K562 (cell line): ENCODE data around the gene NPDC1. TPM values are rescaled to one million over a fixed set of nuclear protein-coding genes. Genes with fewer than 3 reads are reported as not detected.

Experiments used
- ATAC-seq: fragments of 200-7000 bp; cut with Tn5 transposase; 3 replicates; pipeline ENCODE4 v1.9.1; 2020; ENCODE audit warnings: moderate library complexity
- BruUV-seq: library from RNA; stranded (reverse); fragments of 400-500 nt; replicated peaks from 2 replicates; lab custom pipeline; 2021; lab: Mats Ljungman, UMichigan
- CTCF ChIA-PET: fragments of 300-600 bp; formaldehyde crosslinking; extraction: SDS; loops from one replicate; lab custom pipeline; 2021; ENCODE audit warnings: low intra/inter-chr PET ratio; lab: Yijun Ruan, JAX
- POLR2A ChIA-PET: fragments of 300-600, 350-650 bp; sonication (Branson Sonifier 250); formaldehyde crosslinking; extraction: SDS; loops from one replicate; lab custom pipeline; 2021; ENCODE audit warnings: antibody characterized with exemption, inconsistent platforms; lab: Yijun Ruan, JAX
- DNase-seq, 4 experiments: peaks; one replicate each; pipeline versions ENCODE4 v3.0.0 to v3.0.0-alpha.2; 2011 to 2018; ENCODE audit warnings: low spot score in 3 of 4, mixed read lengths in 3 of 4; ENCODE audit errors: extremely low read depth in 1 of 4
- FAIRE-seq: peaks from 2 replicates; lab custom pipeline; 2011; peaks lifted over from hg19 to GRCh38; lab: Jason Lieb, UNC
- H2AFZ ChIP-seq: 2 replicates; pipeline ENCODE4 v1.6.0; 2011; ENCODE audit warnings: low read depth, low read length, control low read depth, inconsistent platforms
- H3K27ac ChIP-seq: fragments of 200-600 bp; 3 replicates; pipeline ENCODE4 v1.8.0; 2011; ENCODE audit warnings: low read depth, mild to moderate bottlenecking, control low read depth, inconsistent platforms, low read length, moderate library complexity, mixed read lengths; ENCODE audit errors: extremely low read depth
- H3K27me3 ChIP-seq, 2 experiments: fragments of 300-600 bp in 1 of 2; 2 replicates in 1 of 2; 3 replicates in 1 of 2; pipeline versions ENCODE4 v1.6.0 to v1.8.0; 2011; ENCODE audit warnings: inconsistent platforms in 2 of 2, low read length in 2 of 2, mild to moderate bottlenecking in 1 of 2, mixed read lengths in 1 of 2, moderate library complexity in 1 of 2; ENCODE audit not compliant: control insufficient read depth in 2 of 2, insufficient read depth in 2 of 2
- H3K36me3 ChIP-seq: fragments of 300-600 bp; 3 replicates; pipeline ENCODE4 v1.8.0; 2011; ENCODE audit warnings: mild to moderate bottlenecking, low read length, inconsistent platforms; ENCODE audit not compliant: control insufficient read depth, insufficient read depth
- H3K4me1 ChIP-seq, 2 experiments: fragments of 200-600 bp in 1 of 2; replicated peaks in 1 of 2; 2 replicates in 1 of 2; 3 replicates in 1 of 2; pipeline versions ENCODE4 v1.5.1 to v1.8.0; 2011; ENCODE audit warnings: inconsistent platforms in 2 of 2, low read length in 2 of 2, mild to moderate bottlenecking in 1 of 2, mixed read lengths in 1 of 2, moderate library complexity in 1 of 2; ENCODE audit not compliant: control insufficient read depth in 2 of 2, insufficient read depth in 2 of 2
- H3K4me2 ChIP-seq: 2 replicates; pipeline ENCODE4 v1.6.1; 2011; ENCODE audit warnings: low read length, control low read depth, inconsistent platforms, mixed read lengths; ENCODE audit not compliant: insufficient read depth
- H3K4me3 ChIP-seq: fragments of 200-600 bp; sonication (generic), shearing (Covaris generic); 2 replicates; pipeline ENCODE4 v1.5.1; 2016; ENCODE audit warnings: control low read depth, inconsistent platforms
- H3K79me2 ChIP-seq: fragments of 200-600 bp; 3 replicates; pipeline ENCODE4 v1.8.0; 2011; ENCODE audit warnings: low read length, inconsistent platforms; ENCODE audit not compliant: control insufficient read depth, insufficient read depth
- H3K9ac ChIP-seq, 2 experiments: 2 replicates each; pipeline versions ENCODE4 v1.6.0 to v1.6.1; 2011; ENCODE audit warnings: low read depth in 2 of 2, low read length in 2 of 2, control low read depth in 1 of 2, inconsistent platforms in 1 of 2, mild to moderate bottlenecking in 1 of 2, mixed read lengths in 1 of 2; ENCODE audit not compliant: insufficient read depth in 1 of 2
- H3K9me1 ChIP-seq: one replicate; pipeline ENCODE4 v1.6.0; 2011; ENCODE audit warnings: inconsistent platforms, mild to moderate bottlenecking, low read length, moderate library complexity; ENCODE audit not compliant: control insufficient read depth, insufficient read depth
- H3K9me3 ChIP-seq: replicated peaks from 2 replicates; pipeline ENCODE4 v1.5.1; 2011; ENCODE audit warnings: low read depth, low read length, inconsistent platforms; ENCODE audit not compliant: control insufficient read depth, insufficient read depth
- H4K20me1 ChIP-seq: replicated peaks from 2 replicates; pipeline ENCODE4 v1.6.1; 2011; ENCODE audit warnings: low read length, inconsistent platforms, mixed read lengths; ENCODE audit not compliant: control insufficient read depth, insufficient read depth
- DDX20 ChIP-seq: fragments of 450-650 bp; IDR thresholded peaks from 2 replicates; pipeline ENCODE4 v1.6.1; 2016; ENCODE audit warnings: missing genetic modification characterization, low read depth, mild to moderate bottlenecking, missing compliant biosample characterization, moderate library complexity
- E2F5 ChIP-seq: sonication (generic); formaldehyde crosslinking; IDR thresholded peaks from 2 replicates; pipeline ENCODE4 v1.8.0; 2022; ENCODE audit warnings: mild to moderate bottlenecking, missing genetic modification reagents
- EGR1 ChIP-seq: fragments of 450-650 bp; conservative IDR thresholded peaks from 2 replicates; pipeline ENCODE4 v1.6.1; 2017; ENCODE audit warnings: mild to moderate bottlenecking
- FUS ChIP-seq: fragments of 200-400 bp; formaldehyde crosslinking; optimal IDR thresholded peaks from 2 replicates; pipeline ENCODE3; 2017; ENCODE audit warnings: low read depth, low read length
- GTF2F1 ChIP-seq: IDR thresholded peaks from 2 replicates; pipeline ENCODE4 v1.6.1; 2011; ENCODE audit warnings: low read depth, low read length, improper control_type of control experiment
- JUNB ChIP-seq: fragments of 450-650 bp; formaldehyde crosslinking; conservative IDR thresholded peaks from 2 replicates; pipeline ENCODE4 v1.4.0; 2020; ENCODE audit warnings: mild to moderate bottlenecking
- NFRKB ChIP-seq: fragments of 450-650 bp; IDR thresholded peaks from 2 replicates; pipeline ENCODE4 v1.6.1; 2016; ENCODE audit warnings: low read depth
- RBM25 ChIP-seq: fragments of 200-400 bp; formaldehyde crosslinking; IDR thresholded peaks from 2 replicates; pipeline ENCODE4 v1.6.1; 2018; ENCODE audit warnings: low read length, low read depth, moderate library complexity; ENCODE audit not compliant: severe bottlenecking
- TBP ChIP-seq: optimal IDR thresholded peaks from 2 replicates; pipeline ENCODE3; 2011; ENCODE audit warnings: low read depth, low read length, improper control_type of control experiment
- WGBS: fragments of 100-300 bp; shearing (Covaris generic); methylation state at CpG from one replicate; pipeline ENCODE4 v1.1.6; 2016; ENCODE audit warnings: low coverage, mixed read lengths; ENCODE audit not compliant: insufficient coverage; ENCODE audit errors: missing lambda C conversion rate; 5-methylcytosine and 5-hydroxymethylcytosine counted together
- in situ Hi-C: fragments of 300-500 bp; cut with MboI; formaldehyde crosslinking; loops from 4 replicates; pipeline ENCODE4 v1.15.0; 2018; ENCODE audit warnings: inconsistent platforms, mixed read lengths
- intact Hi-C: fragments of 100-400 bp; cut with micrococcal nuclease; formaldehyde crosslinking; loops from 2 replicates; pipeline ENCODE4 v1.14.2; 2022
- polyA plus RNA-seq, 8 experiments: library from polyadenylated mRNA; depleted of rRNA in 4 of 8; stranded (reverse) in 5 of 8; unstranded in 3 of 8; fragments of >200 nt; fragmentation: Nextera tagmentation in 2 of 8; fragmentation: Illumina TruSeq in 1 of 8; extraction: Ambion mirVana in 2 of 8; extraction: Trizol in 1 of 8; gene quantifications; 2 replicates each; pipeline versions ENCODE4 v1.2.1 to v1.2.3, GENCODE V29; 2011 to 2014; ENCODE audit warnings: inconsistent platforms in 1 of 8, missing spikeins in 1 of 8
- total RNA-seq, 7 experiments: library from RNA; depleted of rRNA in 6 of 7; stranded (reverse); fragments of >200 nt in 6 of 7; fragmentation: Illumina TruSeq in 2 of 7; extraction: Trizol in 2 of 7; gene quantifications; 2 replicates each; pipeline versions ENCODE4 v1.2.1 to v1.2.3, GENCODE V29; 2011 to 2021; ENCODE audit warnings: low replicate concordance in 1 of 7
- TF ChIP-seq, protein P1 (sequence below): fragments of 450-650 bp; IDR thresholded peaks from 2 replicates; pipeline ENCODE4 v1.6.1; 2014; ENCODE audit warnings: low read depth, mild to moderate bottlenecking, moderate library complexity, borderline replicate concordance
- TF ChIP-seq, protein P2 (sequence below): IDR thresholded peaks from 2 replicates; pipeline ENCODE4 v1.6.1; 2011; ENCODE audit warnings: borderline replicate concordance, low read depth, mild to moderate bottlenecking, moderate library complexity, low read length; ENCODE audit not compliant: insufficient read depth, poor library complexity, severe bottlenecking
- TF ChIP-seq, protein P3 (sequence below): sonication (generic); formaldehyde crosslinking; IDR thresholded peaks from 2 replicates; pipeline ENCODE4 v1.8.0; 2022; ENCODE audit warnings: mild to moderate bottlenecking, low read depth, missing genetic modification reagents
- TF ChIP-seq, protein P4 (sequence below): fragments of 450-650 bp; IDR thresholded peaks from 2 replicates; pipeline ENCODE4 v1.6.1; 2016
- TF ChIP-seq, protein P5 (sequence below): sonication (generic); formaldehyde crosslinking; IDR thresholded peaks from 2 replicates; pipeline ENCODE4 v1.8.1; 2023; ENCODE audit warnings: mild to moderate bottlenecking, missing genetic modification reagents

NPDC1 gene
- total and polyA plus RNA-seq, 9 of the 15 experiments (the other 6 are each of a cell fraction or from before 2014, with no cell fraction given), result 0.06 to 2.1 (median 0.53) TPM; not detected in 3

DNA sequence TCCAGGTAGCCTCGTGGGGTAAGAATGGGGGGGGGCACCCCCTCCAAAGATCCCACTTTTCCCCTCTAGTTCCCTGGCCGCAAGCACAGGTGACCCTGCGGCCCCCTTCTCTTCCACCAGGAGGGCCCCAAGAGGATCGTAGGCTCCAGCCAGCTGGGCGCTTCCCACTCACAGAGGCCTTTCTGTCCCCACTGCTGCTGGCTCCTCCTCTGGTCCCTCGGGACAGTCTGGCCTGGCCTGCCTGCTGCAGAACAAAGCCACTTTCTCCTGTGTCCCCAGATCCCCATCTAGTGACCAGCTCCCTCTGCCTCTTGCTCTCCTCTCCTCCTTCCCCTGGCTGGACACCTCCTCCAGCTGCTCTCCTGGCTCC, 24.9 kb upstream of the NPDC1 start:
- DNase-seq (peak in 1 of 4 experiments; percentile 61), ATAC-seq (peak; percentile 51), FAIRE-seq (no peak)
- ChIA-PET POLR2A (interaction anchor here (0.7 to 2.5 kb wide), 10 partner anchors 12 to 223 kb away, joined by 3 to 14 read pairs (median 4); partner anchors contain the start of genes MAN1B1 and TUBB4B), CTCF (interaction anchor here (0.6 kb wide), 1 partner anchor 25 kb away, joined by 7 read pairs; no protein-coding TSS in a partner anchor)
- peak overlapping the region; percentile 73 for H2AFZ ChIP-seq
- BruUV-seq, result TSS peak; percentile 83
- intact Hi-C loops, result no loop called here
- H3K27ac ChIP-seq, result peak overlapping the region; percentile 88
- in situ Hi-C loops, result no loop called here
- H3K9ac ChIP-seq, result peak overlapping the region; percentile 86 to 91
- WGBS, result 7% methylated on average over 5 of the region's 6 CpGs
- peaks cover 42 to 73% of the 10 kb centered on the region in 2 experiments for H3K4me1 ChIP-seq
- peaks cover 16% of the 10 kb centered on the region; the same call in 1 of the 3 replicates for H3K36me3 ChIP-seq
- H4K20me1 ChIP-seq, result peaks cover 14% of the 10 kb centered on the region
- H3K4me2 ChIP-seq, result peak overlapping the region; percentile 91
- peaks cover 8% of the 10 kb centered on the region for H3K9me1 ChIP-seq
- H3K9me3 ChIP-seq, result no peaks in the 10 kb centered on the region
- no peaks in the 10 kb centered on the region for H3K27me3 ChIP-seq
- H3K79me2 ChIP-seq, result peaks cover 39% of the 10 kb centered on the region
- peak overlapping the region; percentile 65 for H3K4me3 ChIP-seq
- TF ChIP-seq, protein P1, sequence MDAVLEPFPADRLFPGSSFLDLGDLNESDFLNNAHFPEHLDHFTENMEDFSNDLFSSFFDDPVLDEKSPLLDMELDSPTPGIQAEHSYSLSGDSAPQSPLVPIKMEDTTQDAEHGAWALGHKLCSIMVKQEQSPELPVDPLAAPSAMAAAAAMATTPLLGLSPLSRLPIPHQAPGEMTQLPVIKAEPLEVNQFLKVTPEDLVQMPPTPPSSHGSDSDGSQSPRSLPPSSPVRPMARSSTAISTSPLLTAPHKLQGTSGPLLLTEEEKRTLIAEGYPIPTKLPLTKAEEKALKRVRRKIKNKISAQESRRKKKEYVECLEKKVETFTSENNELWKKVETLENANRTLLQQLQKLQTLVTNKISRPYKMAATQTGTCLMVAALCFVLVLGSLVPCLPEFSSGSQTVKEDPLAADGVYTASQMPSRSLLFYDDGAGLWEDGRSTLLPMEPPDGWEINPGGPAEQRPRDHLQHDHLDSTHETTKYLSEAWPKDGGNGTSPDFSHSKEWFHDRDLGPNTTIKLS, result no peak
- TF ChIP-seq TBP (no peak), GTF2F1 (no peak), E2F5 (no peak), DDX20 (tag) (no peak), FUS (no peak), NFRKB (no peak), EGR1 (no peak), JUNB (CRISPR knock-in tag) (no peak), RBM25 (no peak)
- TF ChIP-seq, protein P2, sequence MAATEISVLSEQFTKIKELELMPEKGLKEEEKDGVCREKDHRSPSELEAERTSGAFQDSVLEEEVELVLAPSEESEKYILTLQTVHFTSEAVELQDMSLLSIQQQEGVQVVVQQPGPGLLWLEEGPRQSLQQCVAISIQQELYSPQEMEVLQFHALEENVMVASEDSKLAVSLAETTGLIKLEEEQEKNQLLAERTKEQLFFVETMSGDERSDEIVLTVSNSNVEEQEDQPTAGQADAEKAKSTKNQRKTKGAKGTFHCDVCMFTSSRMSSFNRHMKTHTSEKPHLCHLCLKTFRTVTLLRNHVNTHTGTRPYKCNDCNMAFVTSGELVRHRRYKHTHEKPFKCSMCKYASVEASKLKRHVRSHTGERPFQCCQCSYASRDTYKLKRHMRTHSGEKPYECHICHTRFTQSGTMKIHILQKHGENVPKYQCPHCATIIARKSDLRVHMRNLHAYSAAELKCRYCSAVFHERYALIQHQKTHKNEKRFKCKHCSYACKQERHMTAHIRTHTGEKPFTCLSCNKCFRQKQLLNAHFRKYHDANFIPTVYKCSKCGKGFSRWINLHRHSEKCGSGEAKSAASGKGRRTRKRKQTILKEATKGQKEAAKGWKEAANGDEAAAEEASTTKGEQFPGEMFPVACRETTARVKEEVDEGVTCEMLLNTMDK, result no peak
- TF ChIP-seq, protein P3, sequence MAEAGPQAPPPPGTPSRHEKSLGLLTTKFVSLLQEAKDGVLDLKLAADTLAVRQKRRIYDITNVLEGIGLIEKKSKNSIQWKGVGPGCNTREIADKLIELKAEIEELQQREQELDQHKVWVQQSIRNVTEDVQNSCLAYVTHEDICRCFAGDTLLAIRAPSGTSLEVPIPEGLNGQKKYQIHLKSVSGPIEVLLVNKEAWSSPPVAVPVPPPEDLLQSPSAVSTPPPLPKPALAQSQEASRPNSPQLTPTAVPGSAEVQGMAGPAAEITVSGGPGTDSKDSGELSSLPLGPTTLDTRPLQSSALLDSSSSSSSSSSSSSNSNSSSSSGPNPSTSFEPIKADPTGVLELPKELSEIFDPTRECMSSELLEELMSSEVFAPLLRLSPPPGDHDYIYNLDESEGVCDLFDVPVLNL (CRISPR knock-in tag), result peak; percentile 58; the same call in 1 of the 2 replicates
- TF ChIP-seq, protein P4, sequence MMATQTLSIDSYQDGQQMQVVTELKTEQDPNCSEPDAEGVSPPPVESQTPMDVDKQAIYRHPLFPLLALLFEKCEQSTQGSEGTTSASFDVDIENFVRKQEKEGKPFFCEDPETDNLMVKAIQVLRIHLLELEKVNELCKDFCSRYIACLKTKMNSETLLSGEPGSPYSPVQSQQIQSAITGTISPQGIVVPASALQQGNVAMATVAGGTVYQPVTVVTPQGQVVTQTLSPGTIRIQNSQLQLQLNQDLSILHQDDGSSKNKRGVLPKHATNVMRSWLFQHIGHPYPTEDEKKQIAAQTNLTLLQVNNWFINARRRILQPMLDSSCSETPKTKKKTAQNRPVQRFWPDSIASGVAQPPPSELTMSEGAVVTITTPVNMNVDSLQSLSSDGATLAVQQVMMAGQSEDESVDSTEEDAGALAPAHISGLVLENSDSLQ, result no peak
- TF ChIP-seq, protein P5, sequence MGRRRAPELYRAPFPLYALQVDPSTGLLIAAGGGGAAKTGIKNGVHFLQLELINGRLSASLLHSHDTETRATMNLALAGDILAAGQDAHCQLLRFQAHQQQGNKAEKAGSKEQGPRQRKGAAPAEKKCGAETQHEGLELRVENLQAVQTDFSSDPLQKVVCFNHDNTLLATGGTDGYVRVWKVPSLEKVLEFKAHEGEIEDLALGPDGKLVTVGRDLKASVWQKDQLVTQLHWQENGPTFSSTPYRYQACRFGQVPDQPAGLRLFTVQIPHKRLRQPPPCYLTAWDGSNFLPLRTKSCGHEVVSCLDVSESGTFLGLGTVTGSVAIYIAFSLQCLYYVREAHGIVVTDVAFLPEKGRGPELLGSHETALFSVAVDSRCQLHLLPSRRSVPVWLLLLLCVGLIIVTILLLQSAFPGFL, result 0 out of 2 replicates have a peak, but pooled peaks have one; percentile 51
